ENCODE data around the gene CDC14B. TPM values are rescaled to one million over a fixed set of nuclear protein-coding genes. Genes with fewer than 3 reads are reported as not detected.

CDC14B gene
- total RNA-seq, 1 donor from 2014 or later = 38.1 TPM

- Histone ChIP-seq H4K20me1 (ENCODE audit: low read depth) (no peaks in the 10 kb centered on the region), H3K4me3 (no peak overlapping the region), H3K36me3 (no peaks in the 10 kb centered on the region), H3K27me3 (no peaks in the 10 kb centered on the region), H2AFZ (replicated peaks) (no peak overlapping the region), H3K27ac (no peak overlapping the region), H3K4me1 (no peaks in the 10 kb centered on the region), H3K9ac (no peak overlapping the region), H3K79me2 (ENCODE audit: low read depth) (no peaks in the 10 kb centered on the region), H3K4me2 (no peak overlapping the region), H3K9me3 (ENCODE audit: low read depth) (no peaks in the 10 kb centered on the region), H3F3A (ENCODE audit: low read depth) (no peaks in the 10 kb centered on the region)
- H3K36me3 Mint-ChIP-seq = peaks cover 7% of the 10 kb centered on the region
- H3K4me3 Mint-ChIP-seq = no peak overlapping the region
- peaks cover 2% of the 10 kb centered on the region for H3K4me1 Mint-ChIP-seq
- no peak for TF ChIP-seq CTCF (IDR thresholded peaks at IDR 0.05)
- TF ChIP-seq EZH2 (IDR thresholded peaks at IDR 0.05) = no peak
- TF ChIP-seq EZH2phosphoT487 (IDR thresholded peaks at IDR 0.05) = no peak
- no peak for DNase-seq (ENCODE audit: low spot score)
- H3K9me3 Mint-ChIP-seq = no peaks in the 10 kb centered on the region
- H3K27me3 Mint-ChIP-seq (ENCODE audit: insufficient read depth, low read depth) = peaks cover 2% of the 10 kb centered on the region
- H3K27ac Mint-ChIP-seq = no peak overlapping the region
These were observed 143.1 kb downstream of the CDC14B start for GRCh38 chr9:96476591-96476990.

GRCh38 chr9:96476013-96476412 lies 143.6 kb downstream of the CDC14B start:
- Histone ChIP-seq H3K36me3 (no peaks in the 10 kb centered on the region), H3K27me3 (no peaks in the 10 kb centered on the region), H3K9ac (no peak overlapping the region), H3K27ac (no peak overlapping the region), H3K79me2 (ENCODE audit: low read depth) (no peaks in the 10 kb centered on the region), H3K4me1 (no peaks in the 10 kb centered on the region), H3K4me3 (no peak overlapping the region), H3K4me2 (no peak overlapping the region), H3F3A (ENCODE audit: low read depth) (no peaks in the 10 kb centered on the region), H3K9me3 (ENCODE audit: low read depth) (no peaks in the 10 kb centered on the region), H2AFZ (replicated peaks) (no peak overlapping the region), H4K20me1 (ENCODE audit: low read depth) (no peaks in the 10 kb centered on the region)
- Mint-ChIP-seq H3K4me3 (no peak overlapping the region), H3K27ac (no peak overlapping the region), H3K9me3 (no peaks in the 10 kb centered on the region), H3K36me3 (peaks cover 10% of the 10 kb centered on the region), H3K4me1 (peaks cover 2% of the 10 kb centered on the region), H3K27me3 (ENCODE audit: insufficient read depth, low read depth) (peaks cover under 1% of the 10 kb centered on the region)
- TF ChIP-seq EZH2 (IDR thresholded peaks at IDR 0.05) = no peak
- no peak for TF ChIP-seq CTCF (IDR thresholded peaks at IDR 0.05)
- TF ChIP-seq EZH2phosphoT487 (IDR thresholded peaks at IDR 0.05) = no peak
- no peak for DNase-seq (ENCODE audit: low spot score)

GRCh38 chr9:96467784-96468183 lies 151.9 kb downstream of the CDC14B start:
- Histone ChIP-seq H3K4me2 (no peak overlapping the region), H3K79me2 (ENCODE audit: low read depth) (no peaks in the 10 kb centered on the region), H3K4me3 (no peak overlapping the region), H3K9me3 (ENCODE audit: low read depth) (no peaks in the 10 kb centered on the region), H3K27ac (no peak overlapping the region), H4K20me1 (ENCODE audit: low read depth) (no peaks in the 10 kb centered on the region), H3K9ac (no peak overlapping the region), H3K36me3 (no peaks in the 10 kb centered on the region), H3F3A (ENCODE audit: low read depth) (no peaks in the 10 kb centered on the region), H3K4me1 (peaks cover under 1% of the 10 kb centered on the region), H2AFZ (replicated peaks) (no peak overlapping the region), H3K27me3 (no peaks in the 10 kb centered on the region)
- Mint-ChIP-seq H3K4me1 (peaks cover 10% of the 10 kb centered on the region), H3K9me3 (no peaks in the 10 kb centered on the region), H3K27me3 (ENCODE audit: insufficient read depth, low read depth) (no peaks in the 10 kb centered on the region), H3K4me3 (no peak overlapping the region), H3K27ac (no peak overlapping the region), H3K36me3 (peaks cover 21% of the 10 kb centered on the region)
- TF ChIP-seq EZH2phosphoT487 (IDR thresholded peaks at IDR 0.05) (no peak), EZH2 (IDR thresholded peaks at IDR 0.05) (no peak), CTCF (IDR thresholded peaks at IDR 0.05) (no peak)
- DNase-seq (ENCODE audit: low spot score) = no peak
